IPS-NIHi7 (cell line): ENCODE data around the gene CENPA.
A peak's percentile ranks its signal among the peaks of the same experiment; 100 is the strongest.
"Not testable (repeated sequence)": the region's sequence is repeated elsewhere in the genome, so short reads cannot be mapped to it uniquely, and the experiment has no call there.

Experiments used
- DNase-seq: peaks from one replicate; pipeline ENCODE4 v3.0.0; 2012; ENCODE audit warnings: mixed read lengths; ENCODE audit errors: extremely low spot score

The CENPA gene

DNA sequence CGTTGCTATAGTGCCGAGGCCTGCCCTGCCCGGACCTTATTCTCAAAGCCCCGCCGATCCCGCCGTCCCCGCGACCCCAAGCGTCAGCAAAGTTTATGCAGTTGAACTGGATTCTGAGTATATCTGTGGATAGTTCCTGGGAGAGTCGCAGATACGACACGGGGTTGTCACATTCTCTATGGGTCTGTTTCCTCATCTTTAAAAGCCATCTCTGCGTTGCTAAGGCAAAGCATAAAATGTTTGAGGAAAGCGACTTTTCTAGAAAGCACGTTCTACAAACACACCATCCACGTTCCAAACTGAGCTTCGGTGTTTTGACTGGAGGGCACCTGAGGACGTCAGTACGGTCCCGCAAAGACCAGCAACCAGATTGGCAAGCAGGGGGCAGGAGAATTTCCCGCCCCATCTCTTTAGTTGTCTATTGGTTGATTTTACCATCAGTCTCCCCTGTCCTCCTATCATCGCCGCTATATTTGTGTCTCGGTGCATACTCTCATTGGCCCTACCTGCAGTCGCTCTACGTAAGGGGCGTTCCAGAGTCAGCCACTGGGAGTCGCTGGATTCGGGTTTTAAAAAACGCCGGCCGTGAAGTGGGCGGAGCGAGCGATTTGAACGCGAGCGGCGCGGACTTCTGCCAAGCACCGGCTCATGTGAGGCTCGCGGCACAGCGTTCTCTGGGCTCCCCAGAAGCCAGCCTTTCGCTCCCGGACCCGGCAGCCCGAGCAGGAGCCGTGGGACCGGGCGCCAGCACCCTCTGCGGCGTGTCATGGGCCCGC, at the start of gene CENPA:
Gene CENPA, plus strand, starts transcription at position 626 of the 776 bp plus-strand sequence. Its CDS starts 141 bp downstream, at position 767.
- peak; percentile 99 for DNase-seq

DNA sequence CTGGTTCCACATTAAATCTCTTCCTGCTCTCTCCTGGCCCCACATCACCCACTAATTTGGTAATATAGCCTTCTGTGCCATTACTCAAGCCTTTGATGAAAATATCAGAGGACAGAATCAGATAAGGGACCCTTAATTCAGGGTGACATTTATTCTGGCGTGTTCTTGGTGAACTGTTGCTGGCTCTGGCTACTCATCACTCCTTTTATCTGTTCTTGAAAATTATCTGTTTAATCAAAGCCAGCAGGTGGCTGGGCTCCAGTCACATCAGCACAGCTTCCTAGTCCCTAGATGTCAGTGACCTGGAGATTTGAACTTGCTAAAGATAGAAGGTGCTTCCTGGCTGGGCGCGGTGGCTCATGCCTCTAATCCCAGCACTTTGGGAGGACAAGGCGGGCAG, 48.6 kb upstream of the CENPA start:
- DNase-seq: no peak

DNA sequence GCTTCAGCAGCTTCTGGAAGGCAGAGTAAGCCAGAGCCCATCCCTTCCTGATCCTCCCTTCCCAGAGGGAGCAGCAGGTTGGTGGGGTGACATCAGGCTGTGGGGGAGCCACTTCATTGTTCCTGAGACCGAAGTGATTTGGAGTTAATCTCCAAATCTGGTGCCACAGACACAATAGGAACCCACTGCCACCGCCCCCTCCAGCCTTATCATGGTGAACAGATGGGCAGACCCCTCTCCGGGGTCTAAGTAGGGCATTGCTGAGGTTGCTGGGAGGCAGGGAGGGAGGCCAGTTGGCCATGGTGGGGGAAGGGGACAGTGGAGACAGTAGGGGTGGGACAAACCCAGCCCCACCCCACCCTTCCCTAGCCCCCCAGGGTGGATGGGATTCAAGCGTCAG, 47.4 kb upstream of the CENPA start:
- DNase-seq: no peak

DNA sequence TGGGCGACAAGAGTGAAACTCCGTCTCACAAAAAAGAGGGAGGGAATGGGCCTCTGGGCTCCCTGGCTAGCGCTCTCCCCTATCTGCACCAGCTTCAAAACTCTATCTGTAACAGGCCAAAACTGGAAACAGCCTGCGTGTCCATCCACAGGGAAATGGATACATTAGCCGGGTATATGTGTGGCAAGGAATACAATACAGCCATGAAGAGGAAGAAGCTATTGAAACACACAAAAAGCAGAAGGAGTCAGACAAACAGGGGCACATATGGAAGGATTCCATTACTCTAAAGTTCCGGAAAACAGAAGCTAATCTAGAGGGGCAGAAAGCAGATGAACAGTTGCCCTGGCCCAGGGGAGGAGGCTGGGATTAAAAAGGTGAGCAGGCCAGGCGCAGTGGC, 46.3 kb upstream of the CENPA start:
- no peak for DNase-seq

DNA sequence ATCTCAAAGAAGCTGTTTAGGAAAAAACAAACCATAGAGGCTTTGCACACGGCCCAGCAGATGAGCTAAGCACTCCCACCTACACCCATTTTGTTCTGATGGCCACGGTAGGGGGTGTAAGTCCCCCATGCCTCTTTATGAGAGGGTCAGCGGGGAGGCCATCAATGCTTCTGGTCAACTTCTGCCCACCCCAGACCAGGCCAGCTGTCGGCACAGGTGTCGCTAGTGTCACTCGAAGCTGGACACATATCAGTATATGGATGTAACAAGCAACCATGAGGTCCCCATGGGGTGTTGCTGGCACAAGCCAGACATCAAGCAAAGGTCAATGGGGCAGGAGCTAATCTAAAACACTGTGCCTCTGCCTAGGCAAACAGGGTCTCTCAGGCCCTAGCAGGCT, 45.5 kb upstream of the CENPA start:
- no peak for DNase-seq

DNA sequence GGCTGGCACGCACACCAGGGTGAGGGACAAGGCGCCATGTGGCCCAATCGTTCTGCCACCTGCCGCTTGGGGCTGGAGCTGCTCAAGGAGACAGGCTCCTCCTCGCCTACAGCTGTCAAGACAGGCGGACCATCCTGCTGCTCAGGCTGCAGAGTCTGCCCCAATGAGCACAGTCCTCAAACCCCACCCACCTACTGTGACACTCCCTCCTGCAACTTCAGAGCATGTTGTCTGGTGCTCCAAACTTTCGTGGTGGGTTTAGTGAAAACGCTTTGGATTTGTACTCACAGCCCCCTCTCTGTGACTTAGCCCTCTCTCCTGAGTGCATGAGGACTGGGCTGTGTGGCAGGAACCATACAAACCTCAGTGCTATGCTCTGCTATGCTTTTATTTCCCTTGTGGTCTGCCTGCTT, 45.0 kb upstream of the CENPA start:
- peak; percentile 65 for DNase-seq

DNA sequence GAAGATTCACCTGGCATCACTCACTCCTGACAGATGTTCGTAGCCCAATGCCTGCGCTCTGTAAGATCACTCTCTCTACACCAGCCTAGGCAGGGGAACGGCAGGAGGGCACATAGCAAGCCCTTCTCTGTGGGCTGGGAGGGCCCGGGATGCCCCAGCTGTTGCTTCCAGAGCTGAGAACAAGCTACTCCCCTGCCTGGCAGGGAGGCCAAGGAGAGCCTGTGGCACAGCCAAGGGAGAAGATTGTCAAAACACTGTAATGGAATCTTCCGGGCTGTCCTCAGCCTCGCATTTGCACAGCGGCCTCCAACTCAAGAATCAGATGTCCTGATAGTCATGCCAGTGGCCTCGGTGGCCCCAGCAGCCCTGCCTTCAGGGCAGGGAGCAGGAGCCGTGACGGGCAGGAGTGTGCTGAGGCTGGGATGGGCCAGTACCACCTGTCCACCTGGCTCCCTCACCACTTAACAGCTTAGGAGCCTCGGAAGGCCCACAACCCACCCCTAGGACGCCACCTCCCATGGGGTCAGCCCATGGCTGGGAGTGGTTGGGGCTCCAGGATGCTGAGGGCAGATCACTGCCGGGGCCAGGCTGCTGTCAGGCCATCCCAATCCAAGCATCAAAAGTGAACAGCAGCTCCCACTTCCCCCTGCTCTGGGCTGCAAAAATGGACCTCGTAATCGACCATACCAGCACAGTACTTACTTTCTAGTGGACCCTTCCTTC, 43.6 kb upstream of the CENPA start:
- DNase-seq: no peak

DNA sequence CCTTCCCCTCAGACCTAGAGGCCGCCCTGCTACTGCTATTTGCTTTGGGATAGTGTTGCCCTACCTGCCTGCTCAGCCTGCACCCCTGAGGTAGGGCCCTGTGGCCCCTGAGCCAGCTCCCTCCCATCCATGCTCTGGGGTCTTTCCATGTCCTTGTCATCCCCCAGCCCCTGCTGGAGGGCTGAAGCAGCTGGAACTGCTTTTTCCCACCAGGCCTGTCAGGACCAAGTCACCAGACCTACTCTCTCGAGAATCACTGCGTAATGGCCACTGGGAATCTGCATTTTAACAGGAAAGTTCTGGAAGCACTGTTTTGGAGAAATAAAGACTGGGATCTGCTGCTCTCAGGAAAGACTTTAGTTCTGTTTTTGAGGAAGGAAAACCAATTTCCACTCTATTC, 42.0 kb upstream of the CENPA start:
- no peak for DNase-seq

DNA sequence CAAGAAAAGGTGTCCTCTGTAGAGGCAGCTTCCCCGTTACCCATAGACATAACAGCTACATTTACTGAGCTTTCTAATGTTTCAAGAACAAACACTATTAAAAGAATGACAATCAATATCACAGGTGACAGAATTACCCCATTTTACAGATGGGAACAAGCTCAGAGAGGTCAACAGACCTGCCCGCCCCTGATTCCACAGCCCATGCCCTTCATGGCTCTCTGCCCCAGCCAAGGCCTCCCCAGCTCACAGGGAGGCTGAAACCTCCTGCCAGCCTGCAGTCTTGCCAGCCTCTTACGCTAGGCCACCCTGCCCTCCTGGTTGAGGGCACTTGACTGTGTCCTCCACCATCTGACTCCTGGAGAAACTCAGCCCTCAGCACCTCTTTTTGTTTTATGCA, 40.9 kb upstream of the CENPA start:
- DNase-seq: no peak

DNA sequence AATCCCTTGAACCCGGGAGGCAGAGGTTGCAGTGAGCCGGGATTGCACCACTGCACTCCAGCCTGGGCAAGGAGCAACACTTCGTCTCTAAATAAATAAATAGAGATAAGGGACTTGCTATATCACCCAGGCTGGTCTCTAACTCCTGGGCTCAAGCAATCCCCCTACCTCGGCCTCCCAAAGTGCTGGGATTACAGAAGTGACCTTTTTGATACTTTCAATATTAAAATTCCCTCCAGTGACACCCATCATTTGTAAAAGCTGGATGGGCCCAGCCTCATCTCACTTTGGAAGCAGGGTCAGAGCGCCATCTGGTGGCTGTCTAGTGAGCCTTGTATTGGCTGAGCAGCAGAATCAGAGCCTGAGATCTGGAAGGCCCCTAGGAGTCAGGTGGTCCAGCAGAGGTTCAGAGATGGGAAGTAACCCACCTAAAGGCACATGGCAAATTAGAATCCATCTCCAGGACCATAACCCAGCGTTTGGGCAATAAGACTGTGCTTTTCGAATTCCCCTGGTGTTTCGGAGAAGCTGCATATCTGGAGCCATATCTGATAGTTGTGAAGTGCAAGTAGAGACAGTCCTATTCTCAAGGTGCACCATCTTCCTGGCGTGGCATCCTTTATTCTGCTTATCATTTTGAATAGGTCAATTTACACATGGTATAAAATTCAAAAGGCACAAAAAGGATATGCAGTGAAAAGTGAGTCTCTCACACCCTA, 40.1 kb upstream of the CENPA start:
- peak; percentile 81 for DNase-seq

DNA sequence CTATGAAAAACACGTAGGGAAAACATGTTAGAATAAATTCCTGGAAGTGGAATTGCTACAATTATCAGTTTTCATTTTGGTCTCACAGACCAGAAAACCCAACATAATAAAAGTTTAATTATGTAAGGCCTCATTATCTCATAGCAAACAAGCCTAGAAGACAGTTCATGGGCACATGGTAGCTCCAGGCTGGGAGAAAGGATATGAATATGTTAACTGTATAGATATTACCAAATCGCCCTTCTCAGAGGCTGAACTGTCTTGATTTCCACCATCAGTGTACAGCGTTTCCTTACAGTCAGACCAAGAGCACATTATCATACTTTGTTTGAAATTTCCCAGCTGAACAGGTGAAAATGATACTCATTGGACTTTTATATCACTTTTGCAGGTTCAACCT, 38.9 kb upstream of the CENPA start:
- DNase-seq: no peak

DNA sequence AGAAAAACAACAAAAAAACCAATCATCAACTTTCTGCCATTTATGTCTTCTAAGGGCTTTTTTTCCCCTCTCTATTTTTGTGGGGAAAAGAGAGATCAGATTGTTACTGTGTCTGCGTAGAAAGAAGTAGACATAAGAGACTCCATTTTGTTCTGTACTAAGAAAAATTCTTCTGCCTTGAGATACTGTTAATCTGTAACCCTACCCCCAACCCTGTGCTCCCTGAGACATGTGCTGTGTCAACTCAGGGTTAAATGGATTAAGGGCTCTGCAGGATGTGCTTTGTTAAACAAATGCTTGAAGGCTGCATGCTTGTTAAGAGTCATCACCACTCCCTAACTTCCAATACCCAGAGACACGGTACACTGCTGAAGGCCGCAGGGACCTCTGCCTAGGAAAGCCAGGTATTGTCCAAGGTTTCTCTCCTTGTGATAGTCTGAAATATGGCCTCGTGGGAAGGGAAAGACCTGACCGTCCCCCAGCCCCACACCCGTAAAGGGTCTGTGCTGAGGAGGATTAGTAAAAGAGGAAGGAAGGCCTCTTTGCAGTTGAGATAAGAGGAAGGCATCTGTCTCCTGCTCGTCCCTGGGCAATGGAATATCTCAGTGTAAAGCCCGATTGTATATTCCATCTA, 36.0 kb upstream of the CENPA start:
- DNase-seq: not testable (repeated sequence)

DNA sequence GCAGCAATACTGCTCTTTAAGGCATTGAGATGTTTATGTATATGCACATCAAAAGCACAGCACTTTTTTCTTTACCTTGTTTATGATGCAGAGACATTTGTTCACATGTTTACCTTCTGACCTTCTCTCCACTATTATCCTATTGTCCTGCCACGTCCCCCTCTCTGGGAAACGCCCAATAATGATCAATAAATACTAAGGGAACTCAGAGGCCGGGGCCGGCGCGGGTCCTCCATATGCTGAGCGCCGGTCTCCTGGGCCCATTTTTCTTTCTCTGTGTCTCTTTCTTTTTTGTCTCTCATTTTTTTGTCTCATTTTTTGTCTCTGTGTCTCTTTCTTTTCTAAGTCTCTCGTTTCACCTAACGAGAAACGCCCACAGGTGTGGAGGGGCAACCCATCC, 35.4 kb upstream of the CENPA start:
- not testable (repeated sequence) for DNase-seq

DNA sequence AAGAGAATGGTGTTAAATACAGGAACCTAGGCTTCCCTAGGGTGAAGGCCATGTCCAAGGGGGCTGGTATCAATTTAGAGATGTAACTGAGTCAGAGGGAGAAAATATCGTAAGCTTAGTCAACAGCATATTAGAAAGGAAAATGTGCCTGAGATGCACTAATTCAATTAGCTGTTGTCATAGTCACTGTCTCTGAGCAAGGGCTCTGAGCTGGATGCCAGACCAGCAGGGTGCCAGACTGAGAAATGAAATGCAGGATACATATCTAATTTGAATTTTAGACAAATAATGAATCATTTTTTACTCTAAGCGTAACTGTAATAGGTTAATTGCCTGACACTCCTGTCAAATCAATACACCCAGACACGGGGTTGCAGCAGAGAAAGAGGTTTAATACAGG, 33.2 kb upstream of the CENPA start:
- no peak for DNase-seq

DNA sequence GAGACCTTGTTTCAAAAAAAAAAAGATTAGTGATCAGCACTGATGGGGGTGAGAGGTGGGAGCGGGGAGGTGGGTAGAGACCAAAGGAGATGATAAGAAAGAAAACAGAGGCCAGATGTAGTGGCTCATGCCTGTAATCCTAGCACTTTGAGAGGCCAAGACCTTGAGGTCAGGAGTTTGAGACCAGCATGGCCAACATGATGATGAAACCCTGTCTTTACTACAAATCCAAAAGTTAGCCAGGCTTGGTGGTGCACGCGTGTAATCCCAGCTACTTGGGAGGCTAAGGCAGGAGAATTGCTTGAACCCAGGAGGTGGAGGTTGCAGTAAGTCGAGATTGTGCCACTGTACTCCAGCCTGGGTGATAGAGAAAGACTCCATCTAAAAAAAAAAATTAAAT, 31.3 kb upstream of the CENPA start:
- no peak for DNase-seq

DNA sequence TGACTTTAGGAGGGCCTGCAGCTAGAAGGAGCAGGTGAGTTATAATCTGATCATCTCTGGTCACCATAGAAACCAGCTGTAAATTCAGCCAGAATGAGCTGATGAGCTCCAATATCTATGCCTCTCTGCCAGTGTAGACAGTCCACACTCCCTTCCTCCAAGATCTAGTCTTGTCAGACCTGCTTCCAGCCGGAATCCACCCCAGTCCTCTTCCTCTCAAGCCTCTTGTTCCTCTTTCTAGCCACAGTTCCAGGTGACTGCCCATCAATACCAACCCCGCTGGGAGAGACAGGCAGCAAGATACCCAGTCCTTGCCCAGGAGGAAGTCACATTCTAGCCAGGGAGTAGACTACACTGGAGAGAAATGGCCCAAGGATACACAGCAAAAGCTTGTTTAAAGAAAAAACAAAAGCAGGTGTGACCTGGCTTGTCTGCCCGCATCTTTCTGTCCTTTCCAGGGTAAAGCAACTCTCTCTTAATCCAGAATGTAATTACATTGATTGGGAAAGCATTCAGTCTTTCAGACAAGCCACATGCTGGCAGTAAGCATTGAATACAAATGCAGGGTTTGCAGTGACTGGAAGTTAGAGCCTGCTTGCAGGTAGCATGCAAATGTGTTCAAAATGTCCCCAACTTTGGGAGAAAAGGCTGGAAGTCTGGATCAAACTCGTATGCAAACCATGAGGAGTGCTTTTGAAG, 30.7 kb upstream of the CENPA start:
- no peak for DNase-seq

DNA sequence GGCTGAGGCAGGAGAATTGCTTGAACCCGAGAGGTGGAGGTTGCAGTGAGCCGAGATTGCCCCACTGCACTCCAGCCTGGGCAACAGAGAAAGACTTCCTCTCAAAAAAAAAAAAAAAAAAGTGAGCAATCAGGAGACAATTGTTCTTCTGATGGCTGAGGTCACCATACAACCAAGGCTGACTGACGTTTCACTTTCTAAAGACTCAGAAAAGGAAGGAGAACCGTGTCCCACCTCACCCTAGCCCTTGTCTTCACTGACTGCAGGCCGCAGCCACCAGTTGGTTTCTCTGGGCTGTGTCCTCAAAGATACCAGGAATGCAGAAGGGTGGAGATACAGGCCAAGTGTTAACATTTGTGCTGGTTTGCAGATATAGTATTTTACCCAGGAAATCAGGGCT, 29.5 kb upstream of the CENPA start:
- no peak for DNase-seq

DNA sequence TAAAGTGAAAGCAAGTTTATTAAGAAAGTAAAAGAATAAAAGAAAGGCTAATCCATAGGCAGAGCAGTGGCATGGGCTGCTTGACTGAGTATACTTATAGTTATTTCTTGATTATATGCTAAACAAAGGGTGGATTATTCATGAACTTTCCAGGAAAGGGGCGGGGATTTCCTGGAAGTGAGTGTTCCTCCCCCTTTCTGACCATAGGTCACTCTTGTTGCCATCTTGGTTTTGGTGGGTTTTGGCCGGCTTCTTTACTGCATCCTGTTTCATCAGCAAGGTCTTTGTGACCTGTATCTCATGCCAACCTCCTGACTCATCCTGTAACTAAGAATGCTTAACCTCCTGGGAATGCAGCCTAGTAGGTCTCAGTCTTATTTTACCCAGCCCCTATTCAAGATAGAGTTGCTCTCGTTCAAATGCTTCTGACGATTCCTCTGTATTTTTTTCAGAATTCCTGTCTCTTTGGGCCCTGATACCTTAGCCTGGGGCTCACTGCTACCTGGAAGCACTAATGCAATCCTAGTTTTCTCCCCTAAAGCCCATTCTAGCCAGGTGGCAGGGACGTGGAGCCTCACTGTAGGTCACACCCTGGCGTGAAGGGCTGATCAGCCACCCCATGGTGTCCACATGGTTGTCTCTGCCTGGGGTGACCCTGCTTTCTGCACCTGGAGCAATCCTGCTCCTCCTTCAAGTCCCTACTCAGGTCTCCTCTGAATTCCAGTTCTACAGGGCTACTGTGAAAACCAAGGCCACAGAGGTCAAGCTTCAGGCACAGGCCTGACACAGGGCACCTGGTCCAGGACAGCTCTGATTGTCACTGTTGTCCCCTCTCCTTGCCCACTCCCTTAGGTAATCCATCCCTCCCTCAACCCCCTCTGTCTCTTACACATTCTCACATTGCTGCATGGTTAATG, 27.7 kb upstream of the CENPA start:
- DNase-seq: no peak

DNA sequence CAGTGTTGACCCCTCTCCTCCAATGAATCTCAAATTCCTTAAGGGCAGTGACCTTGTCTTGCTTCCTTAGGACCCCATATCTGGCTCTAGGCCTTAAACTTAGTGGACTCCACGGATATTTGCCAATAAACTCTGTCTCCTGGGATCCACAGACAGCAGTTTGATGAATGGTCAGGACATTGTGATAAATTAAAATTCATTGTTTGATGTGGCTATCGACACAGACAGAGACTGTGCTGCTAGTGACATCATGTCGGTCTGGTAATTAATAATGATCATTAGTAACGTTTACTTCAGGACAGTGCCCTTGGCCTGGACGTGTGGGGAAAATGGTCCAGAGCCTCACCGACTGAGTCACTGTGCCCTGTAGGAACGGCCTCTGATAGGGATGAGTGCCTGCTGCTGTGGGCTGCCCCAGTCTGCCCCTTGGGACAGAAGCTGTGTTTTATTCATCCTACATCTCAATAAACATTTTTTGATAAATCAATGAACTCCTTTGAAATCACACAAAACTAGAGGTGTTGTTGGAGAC, 27.0 kb upstream of the CENPA start:
- DNase-seq: no peak

DNA sequence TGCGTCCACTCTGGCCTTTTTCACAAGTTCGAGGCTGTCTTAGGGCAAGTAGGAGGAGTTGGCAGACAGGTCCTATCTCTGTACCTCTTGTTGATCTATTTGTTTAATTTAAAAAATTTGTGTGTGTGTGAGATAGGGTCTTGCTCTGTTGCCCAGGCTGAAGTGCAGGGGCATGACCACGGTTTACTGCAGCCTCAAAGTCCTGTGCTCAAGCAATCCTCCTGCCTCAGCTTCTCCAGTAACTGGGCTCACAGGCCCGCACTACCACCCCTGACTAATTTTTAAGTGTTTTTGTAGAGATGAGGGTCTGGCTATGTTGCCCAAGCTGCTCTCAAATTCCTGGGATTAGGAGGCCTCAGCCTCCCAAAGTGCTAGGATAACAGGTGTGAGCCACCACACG, 26.0 kb upstream of the CENPA start:
- no peak for DNase-seq
